ENCODE measurements around the gene BAIAP2.

Gene BAIAP2

GRCh38 chr17:81036197-81036941 is 1.4 kb downstream of the BAIAP2 start:
- no peak for DNase-seq (ENCODE audit: low read depth in 4 of 4, low spot score in 1 of 4)

- DNase-seq (ENCODE audit: low read depth in 4 of 4, low spot score in 1 of 4), result no peak
Measured at GRCh38 chr17:81037026-81037797, 2.3 kb downstream of the BAIAP2 start.

- no peak for DNase-seq (ENCODE audit: low read depth in 4 of 4, low spot score in 1 of 4)
Measured at GRCh38 chr17:81037798-81038733, 3.1 kb downstream of the BAIAP2 start.

GRCh38 chr17:81039096-81039495 is 4.1 kb downstream of the BAIAP2 start:
- DNase-seq (ENCODE audit: low read depth in 4 of 4, low spot score in 1 of 4), result no peak

- no peak for DNase-seq (ENCODE audit: low read depth in 4 of 4, low spot score in 1 of 4)
Measured at GRCh38 chr17:81039854-81040758, 5.2 kb downstream of the BAIAP2 start.

- no peak for DNase-seq (ENCODE audit: low read depth in 4 of 4, low spot score in 1 of 4)
Measured at GRCh38 chr17:81040791-81041337, 5.9 kb downstream of the BAIAP2 start.

GRCh38 chr17:81042606-81043005 is 7.7 kb downstream of the BAIAP2 start:
- no peak for DNase-seq (ENCODE audit: low read depth in 4 of 4, low spot score in 1 of 4)

GRCh38 chr17:81043319-81043724 is 8.4 kb downstream of the BAIAP2 start:
- DNase-seq (ENCODE audit: low read depth in 4 of 4, low spot score in 1 of 4), result no peak

- DNase-seq (ENCODE audit: low read depth in 4 of 4, low spot score in 1 of 4), result no peak
Measured at GRCh38 chr17:81043725-81044427, 8.9 kb downstream of the BAIAP2 start.

- DNase-seq (ENCODE audit: low read depth in 4 of 4, low spot score in 1 of 4), result no peak
Measured at GRCh38 chr17:81044428-81044763, 9.4 kb downstream of the BAIAP2 start.

- DNase-seq (ENCODE audit: low read depth in 4 of 4, low spot score in 1 of 4), result no peak
Measured at GRCh38 chr17:81044764-81045589, 10.0 kb downstream of the BAIAP2 start.

- DNase-seq (ENCODE audit: low read depth in 4 of 4, low spot score in 1 of 4), result no peak
Measured at GRCh38 chr17:81045590-81046095, 10.7 kb downstream of the BAIAP2 start.

GRCh38 chr17:81046132-81046769 is 11.3 kb downstream of the BAIAP2 start:
- no peak for DNase-seq (ENCODE audit: low read depth in 4 of 4, low spot score in 1 of 4)

GRCh38 chr17:81046770-81047359 is 11.9 kb downstream of the BAIAP2 start:
- no peak for DNase-seq (ENCODE audit: low read depth in 4 of 4, low spot score in 1 of 4)

GRCh38 chr17:81048827-81049371 is 13.9 kb downstream of the BAIAP2 start:
- DNase-seq (ENCODE audit: low read depth in 4 of 4, low spot score in 1 of 4), result no peak

GRCh38 chr17:81049372-81049911 is 14.5 kb downstream of the BAIAP2 start:
- no peak for DNase-seq (ENCODE audit: low read depth in 4 of 4, low spot score in 1 of 4)

- DNase-seq (ENCODE audit: low read depth in 4 of 4, low spot score in 1 of 4), result no peak
Measured at GRCh38 chr17:81049973-81050551, 15.1 kb downstream of the BAIAP2 start.
